GM23338 (cell line): ENCODE measurements around the gene LAMA4. TPM values are rescaled to one million over a fixed set of nuclear protein-coding genes. Genes with fewer than 3 reads are reported as not detected.

Experiments
- ATAC-seq: fragments of 200-7000 bp; cut with Tn5 transposase; 3 replicates; pipeline ENCODE4 v1.9.1; 2020
- DNase-seq: peaks from one replicate; pipeline ENCODE4 v3.0.0-alpha.2; 2015; ENCODE audit warnings: low spot score
- H2AFZ ChIP-seq: fragments of 200-600 bp; sonication (generic); 2 replicates; pipeline ENCODE4 v1.8.0; 2016; ENCODE audit warnings: antibody characterized with exemption, mild to moderate bottlenecking, moderate library complexity
- H3F3A ChIP-seq: fragments of 200-600 bp; sonication (generic); replicated peaks from 2 replicates; pipeline ENCODE4 v1.8.0; 2017; ENCODE audit warnings: antibody characterized with exemption, mixed run types, low read depth
- H3K27ac ChIP-seq: fragments of 200-600 bp; sonication (generic); 2 replicates; pipeline ENCODE4 v1.6.1; 2016; ENCODE audit warnings: low read depth
- H3K27me3 ChIP-seq: fragments of 200-600 bp; sonication (generic); 2 replicates; pipeline ENCODE4 v1.8.0; 2016; ENCODE audit warnings: mild to moderate bottlenecking, mixed run types, moderate library complexity; ENCODE audit not compliant: insufficient read depth
- H3K36me3 ChIP-seq: fragments of 200-600 bp; sonication (generic); 2 replicates; pipeline ENCODE4 v1.8.0; 2016; ENCODE audit warnings: mild to moderate bottlenecking; ENCODE audit not compliant: insufficient read depth
- H3K4me1 ChIP-seq: fragments of 200-600 bp; sonication (generic); 2 replicates; pipeline ENCODE4 v1.8.0; 2016; ENCODE audit warnings: mild to moderate bottlenecking, moderate library complexity; ENCODE audit not compliant: insufficient read depth
- H3K4me2 ChIP-seq: fragments of 200-600 bp; sonication (generic); 2 replicates; pipeline ENCODE4 v1.7.1; 2017; ENCODE audit warnings: mixed run types
- H3K4me3 ChIP-seq: fragments of 200-600 bp; sonication (generic); 2 replicates; pipeline ENCODE4 v1.6.1; 2016; ENCODE audit warnings: mixed run types
- H3K79me2 ChIP-seq: fragments of 200-600 bp; sonication (generic); replicated peaks from 2 replicates; pipeline ENCODE4 v1.8.0; 2017; ENCODE audit warnings: mild to moderate bottlenecking; ENCODE audit not compliant: insufficient read depth
- H3K9me2 ChIP-seq: fragments of 200-600 bp; sonication (generic); 2 replicates; pipeline ENCODE4 v1.8.0; 2017; ENCODE audit not compliant: insufficient read depth
- H4K20me1 ChIP-seq: fragments of 200-600 bp; sonication (generic); replicated peaks from 2 replicates; pipeline ENCODE4 v1.8.0; 2017; ENCODE audit warnings: mild to moderate bottlenecking; ENCODE audit not compliant: insufficient read depth
- H3K27ac Mint-ChIP-seq: 2 replicates; pipeline ENCODE4 v1.8.0; 2020; ENCODE audit warnings: inconsistent platforms, mild to moderate bottlenecking, moderate library complexity, mixed read lengths
- H3K27me3 Mint-ChIP-seq: 3 replicates; pipeline ENCODE4 v1.8.0; 2022; ENCODE audit warnings: low read depth, mild to moderate bottlenecking, moderate library complexity, mixed read lengths, inconsistent platforms; ENCODE audit not compliant: insufficient read depth, poor library complexity
- H3K36me3 Mint-ChIP-seq: 3 replicates; pipeline ENCODE4 v1.8.0; 2021; ENCODE audit warnings: low read depth, mild to moderate bottlenecking, inconsistent platforms, moderate library complexity, mixed read lengths
- H3K4me1 Mint-ChIP-seq: 3 replicates; pipeline ENCODE4 v1.8.0; 2020; ENCODE audit warnings: mild to moderate bottlenecking, inconsistent platforms, mixed read lengths
- H3K4me3 Mint-ChIP-seq: 3 replicates; pipeline ENCODE4 v1.8.0; 2021; ENCODE audit warnings: moderate library complexity, mild to moderate bottlenecking, inconsistent platforms, mixed read lengths
- H3K9me3 Mint-ChIP-seq: 3 replicates; pipeline ENCODE4 v1.8.0; 2020; ENCODE audit warnings: moderate library complexity, mild to moderate bottlenecking, inconsistent platforms, mixed read lengths
- ETS1 ChIP-seq: IDR thresholded peaks from 2 replicates; pipeline ENCODE4 v1.6.1; 2016; ENCODE audit warnings: antibody characterized with exemption
- JUNB ChIP-seq: IDR thresholded peaks from one replicate; pipeline ENCODE4 v1.6.1; 2016; ENCODE audit warnings: antibody characterized with exemption; ENCODE audit not compliant: unreplicated experiment
- POLR2AphosphoS5 ChIP-seq: IDR thresholded peaks from 2 replicates; pipeline ENCODE4 v1.6.1; 2016; ENCODE audit warnings: antibody characterized with exemption, low read depth
- STAT1 ChIP-seq: IDR thresholded peaks from one replicate; pipeline ENCODE4 v1.6.1; 2016; ENCODE audit warnings: antibody characterized with exemption; ENCODE audit not compliant: unreplicated experiment
- ZNF114 ChIP-seq: fragments of 250-450 bp; sonication (Bioruptor Pico); IDR thresholded peaks from 2 replicates; pipeline ENCODE4 v1.5.0; 2020; ENCODE audit warnings: mild to moderate bottlenecking, moderate library complexity
- ZNF462 ChIP-seq: fragments of 250-450 bp; sonication (Bioruptor Pico); IDR thresholded peaks from 2 replicates; pipeline ENCODE4 v1.5.0; 2020; ENCODE audit warnings: mild to moderate bottlenecking, moderate library complexity
- polyA plus RNA-seq: library from polyadenylated mRNA; unstranded; fragments of >200 nt; fragmentation: Nextera tagmentation; extraction: Ambion mirVana; gene quantifications from 2 replicates; pipeline ENCODE4 v1.2.1, GENCODE V29; 2016
- total RNA-seq: library from RNA; depleted of rRNA; stranded (reverse); fragments of >200 nt; shearing (Covaris generic); gene quantifications from 2 replicates; pipeline ENCODE4 v1.2.3, GENCODE V29; 2014

The LAMA4 gene
- total and polyA plus RNA-seq, 2 experiments from 2014 or later: 1.7 to 2.8 TPM

- H3K36me3 ChIP-seq: no peaks in the 10 kb centered on the region
- no peak overlapping the region for H3K4me3 ChIP-seq
Measured at GRCh38 chr6:112169541-112169940, 84.8 kb downstream of the LAMA4 start.

More at GRCh38 chr6:112169541-112169940, 84.8 kb downstream of the LAMA4 start:
- no peaks in the 10 kb centered on the region for H3F3A ChIP-seq
- no peak overlapping the region for H3K4me2 ChIP-seq
- H3K79me2 ChIP-seq: no peaks in the 10 kb centered on the region
- no peaks in the 10 kb centered on the region for H3K9me3 Mint-ChIP-seq
- no peaks in the 10 kb centered on the region for H4K20me1 ChIP-seq
- no peak for ATAC-seq
- no peak for TF ChIP-seq ZNF462
- no peak for TF ChIP-seq POLR2AphosphoS5
- no peak for TF ChIP-seq JUNB
- no peak for TF ChIP-seq STAT1
- no peak for TF ChIP-seq ETS1
- no peak for TF ChIP-seq ZNF114 (CRISPR knock-in tag)
- peaks cover 16% of the 10 kb centered on the region; the same call in 2 of the 3 replicates for H3K4me1 Mint-ChIP-seq
- no peaks in the 10 kb centered on the region for H3K27me3 ChIP-seq
- H3K36me3 Mint-ChIP-seq: no peaks in the 10 kb centered on the region
- no peak overlapping the region for H3K27ac Mint-ChIP-seq
- H3K27ac ChIP-seq: no peak overlapping the region
- H3K4me1 ChIP-seq: peaks cover 16% of the 10 kb centered on the region
- H3K4me3 Mint-ChIP-seq: no peak overlapping the region
- no peak overlapping the region for H2AFZ ChIP-seq
- DNase-seq: no peak
- H3K9me2 ChIP-seq: peaks cover 4% of the 10 kb centered on the region; the same call in 1 of the 2 replicates
- peaks cover 1% of the 10 kb centered on the region for H3K27me3 Mint-ChIP-seq
